Esophagus muscularis mucosa (tissue), 4 donors: ENCODE results near the gene ADD3. TPM values are rescaled to one million over a fixed set of nuclear protein-coding genes. Genes with fewer than 3 reads are reported as not detected.
A peak's percentile ranks its signal among the peaks of the same experiment; 100 is the strongest.

Source experiments
- DNase-seq: peaks from one replicate; pipeline ENCODE4 v3.0.0-alpha.2; 2017; ENCODE audit errors: extremely low spot score
- H3K27ac ChIP-seq, 4 donors: fragments of 200-600 bp; sonication (generic); replicated peaks in 1 of 4; 1 replicate in 3 of 4; 2 replicates in 1 of 4; pipeline ENCODE4 v1.5.1; 2016 to 2019; ENCODE audit warnings: mild to moderate bottlenecking in 1 of 4
- H3K27me3 ChIP-seq, 4 donors: fragments of 200-600 bp; sonication (generic); one replicate each; pipeline versions ENCODE4 v1.5.1 to v1.6.0; 2016 to 2019
- H3K36me3 ChIP-seq, 4 donors: fragments of 200-600 bp; sonication (generic); one replicate each; pipeline ENCODE4 v1.5.1; 2016 to 2019
- H3K4me1 ChIP-seq, 4 donors: fragments of 200-600 bp; sonication (generic); one replicate each; pipeline ENCODE4 v1.5.1; 2016 to 2019
- H3K4me3 ChIP-seq, 4 donors: fragments of 200-600 bp; sonication (generic); 1 replicate in 2 of 4; 2 replicates in 2 of 4; pipeline ENCODE4 v1.5.1; 2016 to 2019; ENCODE audit warnings: mild to moderate bottlenecking in 4 of 4, moderate library complexity in 1 of 4
- H3K9me3 ChIP-seq, 4 donors: fragments of 200-600 bp; sonication (generic); 1 replicate in 3 of 4; 2 replicates in 1 of 4; pipeline ENCODE4 v1.5.1; 2016 to 2019
- CTCF ChIP-seq, 3 experiments: fragments of 200-600 bp in 2 of 3; fragments of 450-650 bp in 1 of 3; sonication (generic) in 2 of 3; IDR thresholded peaks; one replicate each; pipeline ENCODE4 v1.5.1; 2017 to 2019; ENCODE audit warnings: antibody characterized with exemption in 3 of 3, mild to moderate bottlenecking in 2 of 3, moderate library complexity in 1 of 3
- EP300 ChIP-seq: sonication (generic); formaldehyde crosslinking; IDR thresholded peaks from one replicate; pipeline ENCODE4 v1.6.1; 2017; ENCODE audit warnings: antibody characterized with exemption
- POLR2A ChIP-seq: fragments of 450-650 bp; IDR thresholded peaks from one replicate; pipeline ENCODE4 v1.6.1; 2017; ENCODE audit warnings: antibody characterized with exemption, moderate library complexity, mild to moderate bottlenecking, low read depth
- POLR2AphosphoS5 ChIP-seq, 2 donors: sonication (generic); formaldehyde crosslinking; IDR thresholded peaks; one replicate each; pipeline ENCODE4 v1.6.1; 2017; ENCODE audit warnings: antibody characterized with exemption in 2 of 2
- WGBS: methylation state at CpG from one replicate; pipeline ENCODE4 v1.1.5; 2018; 5-methylcytosine and 5-hydroxymethylcytosine counted together
- intact Hi-C: fragments of 100-400 bp; cut with DNase I; formaldehyde crosslinking; loops from one replicate; pipeline ENCODE4 v1.15.1; 2023
- total RNA-seq, 4 donors: library from RNA; depleted of rRNA; stranded (reverse); fragments of >200 nt; gene quantifications; one replicate each; pipeline versions ENCODE4 v1.1.0 to v1.2.1, GENCODE V29; 2016

ADD3 gene
- total RNA-seq, 4 donors from 2014 or later, result 60.1 to 228 (median 99.2) TPM

GRCh38 chr10:110172155-110172554, 164.4 kb downstream of the ADD3 start:
- WGBS, result 82% methylated on average over 5 of the region's 5 CpGs
- H3K36me3 ChIP-seq, result no peaks in the 10 kb centered on the region
- intact Hi-C loops, result no loop called here
- H3K27ac ChIP-seq, result no peak overlapping the region
- peaks cover 15 to 24% (median 22%) of the 10 kb centered on the region in 4 donors for H3K4me1 ChIP-seq
- TF ChIP-seq POLR2A (no peak), CTCF (IDR thresholded peaks at IDR 0.05) (no peak), EP300 (no peak), POLR2AphosphoS5 (IDR thresholded peaks at IDR 0.05) (no peak)
- no peaks in the 10 kb centered on the region for H3K9me3 ChIP-seq
- peaks cover 0 to 36% (median 7%) of the 10 kb centered on the region in 4 donors for H3K27me3 ChIP-seq
- H3K4me3 ChIP-seq, result no peak overlapping the region
- no peak for DNase-seq

GRCh38 chr10:110174201-110174600, 166.4 kb downstream of the ADD3 start:
- DNase-seq, result no peak
- Histone ChIP-seq H3K4me1 (peaks cover 5 to 18% (median 13%) of the 10 kb centered on the region in 4 donors), H3K9me3 (no peaks in the 10 kb centered on the region), H3K4me3 (no peak overlapping the region), H3K27ac (no peak overlapping the region), H3K36me3 (no peaks in the 10 kb centered on the region), H3K27me3 (peaks cover 0 to 15% (median 0%) of the 10 kb centered on the region in 4 donors)
- intact Hi-C loops, result no loop called here
- TF ChIP-seq POLR2A, result no peak
- no peak for TF ChIP-seq EP300

DNA sequence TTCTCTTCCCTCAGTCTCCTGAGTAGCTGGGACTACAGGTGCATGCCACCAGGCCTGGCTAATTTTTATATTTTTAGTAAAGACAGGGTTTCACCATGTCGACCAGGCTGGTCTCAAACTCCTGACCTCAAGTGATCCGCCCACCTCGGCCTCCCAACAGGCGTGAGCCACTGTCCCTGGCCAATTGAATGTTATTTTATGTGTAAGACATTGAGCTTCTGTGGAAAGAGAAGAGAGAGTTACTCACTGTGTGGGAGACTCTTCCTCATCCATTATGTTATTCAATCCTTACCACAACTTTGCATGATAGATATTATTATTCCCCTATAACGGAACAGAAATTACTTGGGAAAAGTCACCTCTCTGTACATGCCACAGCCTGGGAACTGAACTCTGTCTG, 167.0 kb downstream of the ADD3 start:
- no peaks in the 10 kb centered on the region for H3K9me3 ChIP-seq
- 94% methylated on average over 5 of the region's 5 CpGs for WGBS
- TF ChIP-seq CTCF (IDR thresholded peaks at IDR 0.05), result no peak
- no peak for TF ChIP-seq EP300
- DNase-seq, result peak; percentile 29
- intact Hi-C loops, result no loop called here
- H3K27me3 ChIP-seq, result peaks cover 0 to 9% (median 0%) of the 10 kb centered on the region in 4 donors
- no peak overlapping the region for H3K4me3 ChIP-seq
- no peaks in the 10 kb centered on the region for H3K36me3 ChIP-seq
- peaks cover 5 to 16% (median 12%) of the 10 kb centered on the region in 4 donors for H3K4me1 ChIP-seq
- H3K27ac ChIP-seq, result no peak overlapping the region

- 92% methylated on average over 2 of the region's 2 CpGs for WGBS
- TF ChIP-seq EP300, result no peak
- TF ChIP-seq CTCF (IDR thresholded peaks at IDR 0.05), result no peak
- TF ChIP-seq POLR2AphosphoS5 (IDR thresholded peaks at IDR 0.05), result no peak
- TF ChIP-seq POLR2A, result no peak
Observed at GRCh38 chr10:110175406-110175805, 167.6 kb downstream of the ADD3 start.

DNA sequence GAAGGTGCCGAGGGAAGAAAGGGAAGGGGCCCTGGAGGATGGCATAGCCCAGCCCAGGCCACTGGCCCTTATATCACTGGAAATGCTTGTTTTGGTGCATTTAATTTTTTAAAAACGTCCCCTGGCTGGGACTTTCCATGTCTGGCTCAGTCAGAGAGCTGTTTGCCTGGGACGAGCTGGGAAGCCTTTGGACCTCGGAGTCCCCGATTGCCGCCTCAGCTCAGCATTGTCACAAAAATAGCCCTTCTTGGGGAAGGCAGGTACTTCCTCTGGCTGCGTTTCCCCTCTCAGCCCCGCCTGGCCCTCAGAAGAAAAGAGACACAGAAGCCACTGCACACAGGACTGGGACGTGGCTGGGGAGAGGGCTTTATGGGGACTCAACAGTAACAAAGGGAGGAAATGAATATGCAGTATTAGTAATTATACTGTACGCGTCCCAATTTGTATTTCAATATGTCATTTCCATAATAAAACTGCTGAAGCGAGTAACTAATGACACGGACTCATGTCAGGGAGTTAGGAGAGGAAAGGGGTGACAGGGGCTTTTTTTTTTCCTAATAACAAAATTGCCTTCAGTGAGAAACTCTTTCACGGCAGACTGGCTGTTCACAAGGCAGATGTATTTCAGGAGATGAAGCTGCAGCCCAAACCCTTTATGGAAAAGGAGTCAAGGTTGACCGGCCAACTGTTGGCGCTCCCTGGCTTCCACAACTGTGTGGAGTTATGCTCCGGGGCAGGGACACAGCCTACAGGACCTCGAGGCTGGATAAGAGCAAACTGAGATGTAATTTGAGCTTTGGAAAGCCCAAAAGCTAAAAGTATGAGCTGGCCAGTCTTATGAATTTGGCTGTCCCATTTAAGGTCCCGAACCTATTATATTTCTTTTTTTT, 168.6 kb downstream of the ADD3 start:
- Histone ChIP-seq H3K9me3 (no peaks in the 10 kb centered on the region), H3K36me3 (no peaks in the 10 kb centered on the region), H3K27me3 (peaks cover 0 to 9% (median 0%) of the 10 kb centered on the region in 4 donors), H3K27ac (no peak overlapping the region), H3K4me1 (peaks cover 0 to 10% (median 2%) of the 10 kb centered on the region in 4 donors), H3K4me3 (no peak overlapping the region)
- peak; percentile 72 for DNase-seq
- TF ChIP-seq EP300 (no peak), POLR2AphosphoS5 (IDR thresholded peaks at IDR 0.05) (no peak), POLR2A (no peak), CTCF (IDR thresholded peaks at IDR 0.05) (no peak)
- WGBS, result 59% methylated on average over 19 of the region's 19 CpGs
- intact Hi-C loops, result no loop called here

More at GRCh38 chr10:110175406-110175805, 167.6 kb downstream of the ADD3 start:
- Histone ChIP-seq H3K27me3 (peaks cover 0 to 9% (median 0%) of the 10 kb centered on the region in 4 donors), H3K36me3 (no peaks in the 10 kb centered on the region), H3K4me1 (peaks cover 2 to 10% (median 7%) of the 10 kb centered on the region in 4 donors), H3K4me3 (no peak overlapping the region), H3K27ac (no peak overlapping the region), H3K9me3 (no peaks in the 10 kb centered on the region)
- intact Hi-C loops, result no loop called here
- DNase-seq, result no peak
